PC-3 (cell line): ENCODE results near the gene TP53RK. TPM values are rescaled to one million over a fixed set of nuclear protein-coding genes. Genes with fewer than 3 reads are reported as not detected.
A peak's percentile ranks its signal among the peaks of the same experiment; 100 is the strongest.

ENCODE experiments used
- ATAC-seq: fragments of 200-7000 bp; cut with Tn5 transposase; 2 replicates; pipeline ENCODE4 v1.9.1; 2020; ENCODE audit warnings: mild to moderate bottlenecking, moderate library complexity
- BruUV-seq: library from RNA; stranded (reverse); fragments of 400-500 nt; replicated peaks from 2 replicates; lab custom pipeline; 2021; lab: Mats Ljungman, UMichigan
- CTCF ChIA-PET: fragments of 300-600 bp; sonication (Branson Sonifier 250); formaldehyde crosslinking; loops from one replicate; lab custom pipeline; 2022; ENCODE audit warnings: antibody characterized with exemption; lab: Charles Lee
- POLR2A ChIA-PET: fragments of 300-600 bp; sonication (Branson Sonifier 250); formaldehyde crosslinking; loops from one replicate; lab custom pipeline; 2022; ENCODE audit warnings: antibody characterized with exemption; ENCODE audit not compliant: unreplicated experiment; lab: Charles Lee
- DNase-seq: peaks from one replicate; pipeline ENCODE4 v3.0.0-alpha.2; 2015
- H2AFZ ChIP-seq: fragments of 300-600 bp; sonication (generic); 2 replicates; pipeline ENCODE4 v1.6.0; 2016; ENCODE audit warnings: antibody characterized with exemption, low read length
- H3F3A ChIP-seq: fragments of 300-600 bp; sonication (generic); one replicate; pipeline ENCODE4 v1.6.0; 2017; ENCODE audit warnings: antibody characterized with exemption, low read length, control low read depth, mild to moderate bottlenecking; ENCODE audit not compliant: unreplicated experiment
- H3K27ac ChIP-seq: fragments of 300-600 bp; sonication (generic); 2 replicates; pipeline ENCODE4 v1.5.1; 2016; ENCODE audit warnings: mild to moderate bottlenecking, low read length
- H3K27me3 ChIP-seq: fragments of 300-600 bp; sonication (generic); 2 replicates; pipeline ENCODE4 v1.6.1; 2016; ENCODE audit warnings: low read length, mixed read lengths
- H3K36me3 ChIP-seq: fragments of 300-600 bp; sonication (generic); 2 replicates; pipeline ENCODE4 v1.6.1; 2016; ENCODE audit warnings: low read depth, mixed run types, low read length, mixed read lengths
- H3K4me1 ChIP-seq: fragments of 300-600 bp; sonication (generic); 2 replicates; pipeline ENCODE4 v1.5.1; 2016; ENCODE audit warnings: low read length; ENCODE audit not compliant: insufficient read depth
- H3K4me2 ChIP-seq: fragments of 300-600 bp; sonication (generic); 2 replicates; pipeline ENCODE4 v1.6.0; 2016; ENCODE audit warnings: low read length
- H3K4me3 ChIP-seq: fragments of 300-600 bp; sonication (generic); 2 replicates; pipeline ENCODE4 v1.5.1; 2016; ENCODE audit warnings: mild to moderate bottlenecking, low read length, mixed read lengths
- H3K79me2 ChIP-seq: fragments of 300-600 bp; sonication (generic); 2 replicates; pipeline ENCODE4 v1.6.1; 2017; ENCODE audit warnings: low read length, mixed read lengths
- H3K9ac ChIP-seq: fragments of 300-600 bp; sonication (generic); 2 replicates; pipeline ENCODE4 v1.6.0; 2016; ENCODE audit warnings: mild to moderate bottlenecking, low read length
- H3K9me2 ChIP-seq: fragments of 300-600 bp; sonication (generic); replicated peaks from 2 replicates; pipeline ENCODE4 v1.6.1; 2016; ENCODE audit warnings: mixed run types, low read length, mixed read lengths
- H3K9me3 ChIP-seq: fragments of 300-600 bp; sonication (generic); 2 replicates; pipeline ENCODE4 v1.6.1; 2016; ENCODE audit warnings: low read length, mixed read lengths
- H4K20me1 ChIP-seq: fragments of 300-600 bp; sonication (generic); 2 replicates; pipeline ENCODE4 v1.6.1; 2016; ENCODE audit warnings: low read length, mixed read lengths
- CTCF ChIP-seq: fragments of 300-600 bp; sonication (generic); conservative IDR thresholded peaks from 2 replicates; pipeline ENCODE4 v1.5.1; 2017; ENCODE audit warnings: antibody characterized with exemption, low read depth, mild to moderate bottlenecking, low read length
- EZH2 ChIP-seq: fragments of 300-600 bp; sonication (generic); IDR thresholded peaks from one replicate; pipeline ENCODE4 v1.6.1; 2017; ENCODE audit warnings: antibody characterized with exemption, mild to moderate bottlenecking, low read length; ENCODE audit not compliant: unreplicated experiment
- EZH2phosphoT487 ChIP-seq: fragments of 300-600 bp; sonication (generic); IDR thresholded peaks from 2 replicates; pipeline ENCODE4 v1.6.1; 2018; ENCODE audit warnings: mild to moderate bottlenecking, antibody characterized with exemption, low read length, borderline replicate concordance
- intact Hi-C: fragments of 100-400 bp; cut with micrococcal nuclease; formaldehyde crosslinking; loops from 2 replicates; pipeline ENCODE4 v1.9.0; 2023
- total RNA-seq: library from RNA; depleted of rRNA; stranded (reverse); fragments of >200 nt; gene quantifications from 2 replicates; pipeline ENCODE4 v1.2.3, GENCODE V29; 2014

The TP53RK gene
- total RNA-seq, 1 experiment from 2014 or later, result 41.4 TPM

DNA sequence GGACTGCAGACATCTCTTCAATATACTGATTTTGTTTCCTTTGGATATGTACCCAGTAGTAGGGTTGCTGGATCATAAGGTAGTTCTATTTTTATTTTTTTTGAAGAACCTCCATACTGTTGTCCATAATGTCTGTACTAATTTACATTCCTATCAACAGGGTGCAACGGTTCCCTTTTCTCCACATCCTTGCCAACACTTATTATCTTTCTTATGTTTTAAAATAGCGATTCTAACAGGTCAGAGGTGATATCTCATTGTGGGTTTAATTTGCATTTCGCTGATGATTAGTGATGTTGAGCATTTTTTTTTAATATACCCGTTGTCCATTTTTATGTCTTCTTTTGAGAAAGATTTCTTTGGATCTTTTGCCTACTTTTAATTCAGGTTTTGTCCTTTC is 2.0 kb upstream of the TP53RK start:
- Histone ChIP-seq H3K27ac (no peak overlapping the region), H3K9me2 (no peaks in the 10 kb centered on the region), H3K9me3 (no peaks in the 10 kb centered on the region), H3F3A (no peaks in the 10 kb centered on the region), H3K36me3 (peaks cover 6% of the 10 kb centered on the region; the same call in 1 of the 2 replicates), H4K20me1 (peaks cover 14% of the 10 kb centered on the region), H3K79me2 (peaks cover 28% of the 10 kb centered on the region), H3K4me1 (peaks cover 18% of the 10 kb centered on the region), H3K4me3 (no peak overlapping the region), H2AFZ (no peak overlapping the region), H3K4me2 (no peak overlapping the region), H3K27me3 (no peaks in the 10 kb centered on the region), H3K9ac (no peak overlapping the region)
- ChIA-PET POLR2A (no interaction called here), CTCF (no interaction called here)
- intact Hi-C loops, result no loop called here
- BruUV-seq, result no TSS peak
- DNase-seq (no peak), ATAC-seq (no peak)
- TF ChIP-seq CTCF, result no peak
- TF ChIP-seq EZH2, result no peak
- TF ChIP-seq EZH2phosphoT487, result no peak

DNA sequence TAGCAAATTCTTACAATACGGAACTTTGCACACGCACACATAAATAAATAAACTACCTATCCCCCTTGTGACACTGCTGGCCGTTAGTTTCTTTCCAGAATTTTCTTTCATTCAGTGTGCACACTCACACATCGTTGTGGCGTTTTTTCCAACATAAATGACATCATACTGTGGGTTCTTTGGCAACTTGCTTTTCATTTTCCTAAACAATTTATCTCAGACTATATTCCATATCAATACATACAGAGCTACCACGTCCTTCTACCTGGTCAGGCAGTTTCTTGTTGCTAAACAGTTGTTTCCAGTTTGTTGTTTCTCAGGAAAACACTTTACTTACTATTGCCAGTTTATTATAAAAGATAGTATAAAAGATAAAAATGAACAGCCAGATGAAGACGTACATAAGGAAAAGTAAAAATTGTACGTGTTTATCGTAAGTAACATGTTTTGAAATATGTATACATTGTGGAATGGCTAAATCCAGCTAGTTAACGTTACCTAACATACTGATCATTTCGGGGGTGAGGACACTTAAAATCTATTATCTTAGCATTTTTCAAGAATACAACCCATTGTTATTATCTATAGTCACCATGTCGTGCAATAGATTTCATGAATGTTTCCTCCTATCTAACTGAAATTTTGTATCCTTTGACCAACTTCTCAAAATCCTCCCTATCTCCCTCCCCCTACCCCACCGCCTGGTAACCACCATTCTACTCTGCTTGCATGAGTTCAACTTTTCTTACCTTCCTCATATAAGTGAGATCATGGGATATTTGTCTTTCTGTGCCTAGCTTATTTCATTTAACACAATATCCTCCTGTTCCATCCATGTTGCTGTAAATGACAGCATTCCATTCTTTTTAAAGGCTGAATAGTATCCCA is 1.2 kb upstream of the TP53RK start:
- H3K79me2 ChIP-seq, result peaks cover 36% of the 10 kb centered on the region
- peak overlapping the region; percentile 95 for H3K4me2 ChIP-seq
- H3K4me3 ChIP-seq, result peak overlapping the region; percentile 89
- H3K4me1 ChIP-seq, result peaks cover 18% of the 10 kb centered on the region
- ATAC-seq (no peak), DNase-seq (no peak)
- H3K9ac ChIP-seq, result peak overlapping the region; percentile 74
- ChIA-PET CTCF (interaction anchor here (0.6 kb wide), 1 partner anchor 9 kb away, joined by 5 read pairs; no protein-coding TSS in a partner anchor), POLR2A (interaction anchor here (0.6 kb wide), 2 partner anchors 14 to 282 kb away, joined by 3 to 4 read pairs; no protein-coding TSS in a partner anchor)
- no peaks in the 10 kb centered on the region for H3F3A ChIP-seq
- H3K27me3 ChIP-seq, result no peaks in the 10 kb centered on the region
- BruUV-seq, result no TSS peak
- H4K20me1 ChIP-seq, result peaks cover 14% of the 10 kb centered on the region
- H2AFZ ChIP-seq, result peak overlapping the region; percentile 96
- no peak for TF ChIP-seq CTCF
- no peak for TF ChIP-seq EZH2phosphoT487
- no peak for TF ChIP-seq EZH2
- peaks cover 11% of the 10 kb centered on the region; the same call in 1 of the 2 replicates for H3K36me3 ChIP-seq
- no peak overlapping the region for H3K27ac ChIP-seq
- H3K9me3 ChIP-seq, result no peaks in the 10 kb centered on the region
- intact Hi-C loops, result no loop called here
- no peaks in the 10 kb centered on the region for H3K9me2 ChIP-seq

- no TSS peak for BruUV-seq
- intact Hi-C loops, result no loop called here
Observed at GRCh38 chr20:46689754-46690085, 476 bp upstream of the TP53RK start.

More at GRCh38 chr20:46689754-46690085, 476 bp upstream of the TP53RK start:
- ChIA-PET POLR2A (interaction anchor here (0.5 to 0.6 kb wide), 4 partner anchors 14 to 902 kb away, joined by 3 to 8 read pairs (median 4); no protein-coding TSS in a partner anchor), CTCF (interaction anchor here (0.6 to 0.7 kb wide), 2 partner anchors 9 to 932 kb away, joined by 3 to 5 read pairs; no protein-coding TSS in a partner anchor)
- H3K4me3 ChIP-seq, result peak overlapping the region; percentile 89
- peak overlapping the region; percentile 74 for H3K9ac ChIP-seq
- no peak for DNase-seq
- H3K27ac ChIP-seq, result peak overlapping the region; percentile 32
- H3K4me1 ChIP-seq, result peaks cover 18% of the 10 kb centered on the region
- H3K27me3 ChIP-seq, result no peaks in the 10 kb centered on the region
- ATAC-seq, result no peak
- peaks cover 16% of the 10 kb centered on the region for H3K36me3 ChIP-seq
- TF ChIP-seq EZH2phosphoT487, result no peak
- TF ChIP-seq CTCF, result no peak
- peaks cover 42% of the 10 kb centered on the region for H3K79me2 ChIP-seq
- H3K9me3 ChIP-seq, result no peaks in the 10 kb centered on the region
- H3F3A ChIP-seq, result no peaks in the 10 kb centered on the region
- H3K4me2 ChIP-seq, result peak overlapping the region; percentile 95
- peak overlapping the region; percentile 96 for H2AFZ ChIP-seq
- H4K20me1 ChIP-seq, result peaks cover 19% of the 10 kb centered on the region
- no peaks in the 10 kb centered on the region for H3K9me2 ChIP-seq
